ENCODE results near the gene COMTD1.

The COMTD1 gene

DNA sequence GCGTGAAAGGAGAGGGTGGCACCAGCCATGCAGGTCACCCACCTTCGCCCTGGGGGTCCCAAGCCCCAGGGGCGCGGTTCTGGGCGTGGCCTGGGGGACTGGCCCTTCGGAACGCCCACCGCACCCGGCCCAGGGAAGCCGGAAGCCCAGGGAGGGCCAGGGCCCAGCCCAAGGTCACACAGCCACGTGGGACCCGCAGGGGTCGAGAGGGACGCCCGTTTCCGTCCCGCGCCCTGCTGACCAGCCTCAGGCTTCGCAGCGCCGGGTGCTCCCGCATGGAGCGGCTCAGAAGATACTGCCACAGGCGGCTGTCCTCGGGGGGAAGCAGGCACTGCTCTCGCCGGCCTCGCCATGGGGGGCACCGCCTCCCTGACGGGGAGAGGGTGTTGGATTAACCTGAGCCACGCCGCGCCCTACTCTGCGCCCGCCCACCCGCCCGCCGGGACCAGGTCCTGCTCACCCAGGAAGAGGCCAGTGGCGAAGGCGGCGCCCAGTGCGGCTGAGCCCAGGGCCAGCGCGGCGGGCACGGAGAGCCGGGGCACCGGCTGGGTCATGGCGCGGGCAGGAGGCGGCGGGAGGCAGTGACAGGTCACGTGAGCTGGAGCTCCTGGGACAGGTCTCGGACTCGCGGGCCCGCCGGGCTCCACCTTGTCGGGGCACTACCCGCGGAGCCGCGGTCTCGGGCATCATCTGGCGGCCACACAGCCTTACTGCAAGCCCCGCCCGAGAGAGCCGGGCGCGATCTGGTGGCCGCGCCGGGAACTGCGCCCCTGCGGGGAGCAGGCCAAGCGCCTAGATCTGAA, at the start of gene COMTD1:
TSS of gene COMTD1 (minus strand) at position 583 of the 803 bp plus-strand sequence. CDS start at position 554, 29 bp downstream.
- DNase-seq (ENCODE audit: low read depth in 2 of 2): peak; percentile 89 to 92

DNA sequence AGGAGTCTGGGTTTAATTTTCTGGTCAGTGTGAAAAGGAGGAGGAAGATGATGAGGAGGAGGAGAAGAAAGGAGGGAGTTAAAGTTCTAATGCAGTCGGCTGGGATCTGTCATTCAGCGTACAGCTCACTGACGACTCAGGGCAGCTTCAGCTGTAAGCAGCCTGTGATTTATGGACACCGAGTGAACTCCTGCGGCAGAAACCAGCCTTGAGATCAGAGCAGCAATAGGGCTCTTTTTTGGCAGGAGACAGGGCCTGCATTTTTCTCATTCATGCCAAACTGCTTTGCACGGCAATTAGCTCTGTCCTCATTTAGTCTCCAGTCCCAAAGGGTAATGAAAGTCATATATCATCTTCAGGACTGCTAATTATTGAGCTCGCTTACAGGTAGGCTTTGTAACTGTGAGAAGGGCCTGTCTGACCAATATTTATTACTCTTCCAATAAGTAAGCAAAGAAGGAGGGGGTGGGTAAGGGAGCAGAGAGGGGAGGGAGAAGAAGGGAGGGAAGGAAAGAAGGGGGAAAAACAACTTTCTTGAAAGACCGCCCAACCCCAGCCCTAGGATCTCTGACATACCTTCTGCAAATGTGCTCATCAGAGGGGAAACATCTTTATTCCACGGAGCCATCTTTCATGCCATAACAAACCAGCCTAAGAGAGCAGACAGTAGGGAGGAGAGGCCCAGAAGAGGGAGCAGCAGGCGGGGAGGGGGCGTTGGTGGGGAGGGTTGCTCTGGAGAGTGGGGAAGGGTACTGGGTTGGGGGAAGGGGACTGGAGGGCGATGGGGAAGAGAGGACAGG, 48.1 kb upstream of the COMTD1 start:
- DNase-seq (ENCODE audit: low read depth in 2 of 2): no peak

DNA sequence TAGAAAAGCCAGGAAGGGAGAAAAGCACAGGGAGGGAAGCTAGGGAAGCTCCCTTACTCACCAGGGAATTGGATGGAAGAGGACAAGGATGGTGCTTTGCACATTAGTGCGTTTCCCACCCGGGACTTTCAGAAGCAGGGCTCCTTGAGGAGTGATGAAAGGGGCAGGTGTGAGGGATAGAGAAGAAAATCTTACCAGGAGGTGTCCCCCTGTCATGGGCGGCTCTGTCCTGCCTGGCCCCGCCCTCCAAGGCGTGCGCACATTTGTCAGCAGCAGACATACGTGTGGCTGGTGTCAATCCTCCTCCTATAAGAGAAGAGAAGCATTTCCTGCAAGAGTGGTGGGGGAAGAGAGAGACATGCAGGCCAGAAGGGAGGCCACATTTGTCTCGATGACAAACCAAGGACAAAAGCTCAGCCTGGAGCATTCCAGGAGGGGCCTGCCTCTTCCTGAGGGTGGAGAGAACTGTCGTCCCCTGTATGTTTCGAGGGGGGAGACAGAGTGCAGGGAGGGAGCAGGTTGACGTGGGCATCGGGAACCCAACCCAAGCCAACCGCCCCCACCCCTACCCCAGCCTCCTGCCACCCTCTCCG, 47.4 kb upstream of the COMTD1 start:
- no peak for DNase-seq (ENCODE audit: low read depth in 2 of 2)

DNA sequence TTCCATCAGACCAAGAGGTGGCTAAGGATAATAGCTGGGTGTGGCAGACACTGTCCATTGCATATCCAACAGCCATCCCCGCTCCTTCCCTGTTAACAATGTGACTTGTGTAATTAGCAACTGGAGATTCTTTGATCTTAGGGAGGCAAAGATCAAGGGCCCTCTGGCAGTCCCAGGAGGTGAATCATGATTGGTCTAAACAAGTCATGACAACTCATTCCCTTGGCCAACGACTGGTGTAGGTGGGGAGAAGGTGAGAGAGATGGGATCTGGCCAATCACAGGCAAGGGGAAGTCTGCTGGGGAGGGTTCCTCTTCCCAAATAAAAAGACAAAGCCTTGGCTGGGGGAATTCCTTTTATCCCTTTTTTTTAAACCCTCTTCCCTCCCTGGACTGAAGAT, 46.2 kb upstream of the COMTD1 start:
- no peak for DNase-seq (ENCODE audit: low read depth in 2 of 2)

DNA sequence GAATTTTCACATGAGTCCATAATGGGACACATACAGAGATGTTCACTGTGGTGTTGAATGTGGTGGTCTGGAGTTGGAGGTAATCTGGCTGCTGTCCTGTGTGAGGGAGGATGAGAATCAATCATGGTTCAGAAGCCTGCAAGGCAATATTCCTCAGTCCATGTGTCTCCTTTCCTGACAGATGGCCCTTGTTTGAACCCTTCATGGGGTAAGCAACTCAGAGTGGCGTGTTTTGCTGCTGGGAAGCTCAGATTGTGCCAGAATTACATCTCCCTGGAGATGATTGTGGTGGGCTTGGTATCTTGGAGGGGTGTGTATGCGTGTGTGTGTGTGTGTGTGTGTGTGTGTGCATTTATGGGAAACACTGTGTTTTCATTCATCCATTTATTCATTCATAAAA, 44.5 kb upstream of the COMTD1 start:
- DNase-seq (ENCODE audit: low read depth in 2 of 2): no peak

DNA sequence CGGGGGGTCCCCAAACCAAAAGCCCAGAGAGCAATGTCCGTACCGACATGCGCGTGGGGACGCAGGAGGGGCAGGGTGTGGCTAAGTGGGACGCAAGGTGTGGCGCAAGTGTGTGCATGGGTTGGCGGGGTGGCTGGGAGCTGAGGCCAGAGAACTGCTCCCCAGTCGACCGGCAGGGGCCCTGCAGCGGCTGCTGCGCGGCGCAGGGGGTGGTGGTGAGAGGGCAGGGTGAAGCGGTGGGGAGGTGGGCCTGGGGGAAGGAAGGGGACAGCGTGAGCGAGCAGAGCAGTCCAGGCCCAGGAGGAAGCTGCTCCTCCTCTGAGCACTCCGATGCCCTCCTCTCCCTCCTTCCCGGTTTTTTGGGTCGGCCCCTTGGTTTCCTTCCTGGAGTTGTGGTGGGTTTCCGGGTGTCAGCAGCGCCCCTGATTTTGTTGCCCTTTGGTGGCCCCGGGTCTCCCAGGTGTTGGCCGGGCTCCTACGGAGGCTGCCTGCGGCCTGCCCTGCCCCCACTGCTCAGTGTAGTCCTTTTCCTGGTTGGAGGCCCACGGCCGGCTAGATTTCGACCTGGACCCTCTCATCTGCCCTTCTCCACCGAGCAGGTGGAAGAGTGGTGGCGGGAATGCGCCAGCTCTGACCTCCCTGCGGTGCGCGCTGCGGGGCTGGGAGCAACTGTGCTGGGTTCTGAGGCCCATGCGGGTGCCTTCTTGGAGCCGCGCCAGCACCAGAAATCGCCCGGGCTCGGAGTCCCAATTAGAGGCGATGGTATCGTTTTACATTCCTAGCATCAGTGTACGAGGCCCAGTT, 40.5 kb upstream of the COMTD1 start:
- DNase-seq (ENCODE audit: low read depth in 2 of 2): no peak

DNA sequence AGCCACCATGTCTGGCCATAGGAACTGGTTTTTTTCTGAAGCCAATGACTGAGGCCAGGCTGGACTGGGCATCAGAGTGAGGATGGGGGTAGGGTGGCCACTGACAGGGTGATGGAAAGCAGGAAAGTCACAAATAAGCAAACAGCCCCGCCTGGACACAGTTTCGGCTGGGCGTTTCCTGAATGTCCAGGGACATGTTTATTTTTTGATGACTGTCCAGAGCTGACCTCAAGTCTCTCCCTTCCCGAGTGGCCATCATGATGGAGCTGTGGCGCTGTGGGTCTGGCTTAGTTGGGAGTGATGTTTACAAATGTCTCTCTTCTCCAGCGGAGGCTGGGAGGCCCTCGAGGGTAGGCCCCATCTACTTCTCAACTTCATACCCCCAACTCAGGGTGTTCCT, 37.1 kb upstream of the COMTD1 start:
- DNase-seq (ENCODE audit: low read depth in 2 of 2): no peak

DNA sequence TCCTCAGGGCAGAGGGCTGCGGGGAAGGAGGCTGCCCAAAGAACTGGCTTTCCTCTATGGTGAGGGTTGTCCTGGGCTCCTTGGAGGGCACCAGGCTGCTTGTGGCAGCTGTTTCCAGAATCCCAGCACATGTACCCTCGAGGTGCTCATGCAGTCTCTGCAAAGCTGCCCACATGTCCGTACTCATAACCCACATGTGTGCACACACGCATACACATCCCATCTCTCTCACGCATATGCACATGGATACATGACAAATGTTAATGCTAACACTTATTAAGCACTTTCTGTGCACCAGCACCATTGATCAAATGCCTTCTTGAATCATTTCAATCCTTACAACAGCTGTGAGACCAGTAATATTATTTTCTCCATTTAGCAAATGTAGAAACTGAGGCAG, 36.3 kb upstream of the COMTD1 start:
- no peak for DNase-seq (ENCODE audit: low read depth in 2 of 2)

DNA sequence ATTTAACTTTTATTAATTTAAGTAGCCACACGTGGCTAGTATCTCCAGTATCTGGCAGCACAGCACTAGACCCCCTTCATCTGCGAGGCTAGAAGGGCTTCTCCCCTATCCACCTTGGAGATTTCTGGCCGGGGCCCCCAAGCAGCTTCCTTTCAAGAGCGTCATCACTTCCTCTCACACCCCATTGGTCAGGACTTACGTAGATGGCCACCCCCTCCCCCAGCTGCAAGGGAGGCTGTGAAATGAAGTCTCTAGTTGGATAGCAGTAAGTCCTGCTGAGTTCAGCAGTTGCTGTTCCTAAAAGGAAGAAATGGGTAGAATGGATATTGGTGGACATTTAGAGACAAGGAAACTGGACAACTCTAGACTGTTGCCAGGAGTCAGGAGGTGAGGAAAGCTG, 33.8 kb upstream of the COMTD1 start:
- no peak for DNase-seq (ENCODE audit: low read depth in 2 of 2)

DNA sequence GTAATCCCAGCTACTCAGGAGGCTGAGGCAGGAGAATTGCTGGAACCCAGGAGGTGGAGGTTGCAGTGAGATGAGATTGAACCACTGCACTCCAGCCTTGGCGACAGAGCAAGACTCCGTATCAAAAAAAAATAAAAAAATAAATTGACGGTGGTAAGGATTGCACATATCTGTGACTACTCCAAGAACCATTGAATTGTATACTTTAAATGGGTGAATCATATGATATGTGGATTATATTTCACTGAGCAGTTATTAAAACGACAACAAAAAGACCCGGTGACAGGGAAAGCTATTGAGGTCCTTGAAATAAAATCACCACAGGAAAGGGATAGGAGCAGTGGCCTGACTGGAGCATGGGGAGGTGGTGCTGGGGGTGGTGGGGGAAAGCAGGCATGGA, 31.2 kb upstream of the COMTD1 start:
- DNase-seq (ENCODE audit: low read depth in 2 of 2): no peak

DNA sequence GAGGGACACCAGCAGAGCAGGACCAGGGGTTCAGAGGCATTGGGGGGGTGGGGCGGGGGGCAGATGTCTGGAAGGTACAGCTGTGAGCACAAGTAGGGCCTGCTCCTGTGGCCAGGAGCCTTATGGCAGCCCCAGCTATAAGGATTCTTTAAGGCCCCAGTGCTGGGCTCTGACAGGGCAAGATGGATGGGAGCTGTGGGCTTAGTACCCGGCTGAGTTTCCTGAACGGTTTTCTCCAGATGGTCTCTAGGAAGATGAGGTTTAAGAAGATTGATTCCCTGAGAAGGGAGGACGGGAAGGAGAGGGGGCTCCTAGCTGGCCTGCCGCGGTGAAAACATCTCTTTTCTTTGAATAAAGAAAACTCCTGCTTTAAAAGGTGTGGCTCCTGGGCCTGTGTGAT, 30.1 kb upstream of the COMTD1 start:
- no peak for DNase-seq (ENCODE audit: low read depth in 2 of 2)

DNA sequence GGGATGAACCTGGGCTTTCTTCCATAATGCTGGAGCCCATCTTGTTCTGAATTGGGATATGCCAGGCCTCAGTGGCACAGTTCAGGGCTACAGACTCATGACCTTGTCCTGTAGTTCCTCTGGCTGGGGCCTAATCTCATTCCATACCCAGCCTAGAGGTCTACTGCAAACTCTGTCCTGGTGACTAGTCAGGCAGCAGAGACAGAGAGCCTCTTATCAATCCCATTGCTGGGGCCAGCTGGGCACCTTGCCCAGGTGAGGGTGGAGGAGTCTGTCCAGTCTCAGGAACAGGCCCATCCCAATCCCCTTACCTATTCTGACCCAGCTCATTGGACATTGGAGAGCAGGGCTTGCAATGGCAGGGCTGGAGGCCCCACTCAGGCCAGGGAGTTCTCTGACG, 28.0 kb upstream of the COMTD1 start:
- DNase-seq (ENCODE audit: low read depth in 2 of 2): no peak

DNA sequence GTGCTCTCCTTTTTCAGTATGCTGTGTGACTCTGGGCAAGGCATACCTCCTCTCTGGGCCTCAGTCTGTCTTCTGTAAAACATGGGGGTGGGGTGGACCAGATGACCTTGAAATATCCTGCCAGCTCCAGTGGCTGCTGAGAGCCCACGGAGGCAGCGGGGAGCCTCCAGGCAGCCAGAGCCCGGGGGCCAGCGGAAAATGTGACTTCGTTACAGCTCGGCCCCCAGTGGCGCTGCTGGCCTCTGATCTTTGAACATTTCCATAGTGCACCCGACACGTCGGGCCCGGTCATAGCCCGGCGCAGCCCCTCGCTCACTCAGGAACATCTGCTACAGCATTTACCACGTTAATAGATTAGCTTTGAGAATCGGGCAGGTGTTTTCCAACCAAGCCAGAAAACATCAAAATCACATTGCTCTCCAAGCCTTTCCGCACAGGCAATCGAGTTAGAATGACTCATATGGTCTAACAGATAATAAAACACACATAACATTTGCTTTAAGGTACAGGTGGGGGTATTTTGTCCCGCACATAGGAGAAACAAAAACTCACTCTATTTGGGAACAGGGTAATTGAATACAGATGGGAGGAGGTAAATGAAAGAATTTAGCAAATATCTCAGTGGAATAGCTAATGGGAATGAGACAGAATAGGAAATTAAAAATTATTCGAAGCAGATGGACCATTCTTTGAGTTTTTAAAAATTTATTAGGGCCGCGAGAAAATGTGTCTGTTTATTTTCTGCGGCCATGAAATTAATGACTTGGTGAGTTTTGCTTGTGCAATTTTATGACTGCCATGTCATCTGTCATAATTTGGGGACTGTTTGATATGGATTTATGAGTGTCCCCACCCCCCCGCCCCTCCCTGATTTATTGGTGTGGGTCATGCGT, 26.3 kb upstream of the COMTD1 start:
- DNase-seq (ENCODE audit: low read depth in 2 of 2): no peak

DNA sequence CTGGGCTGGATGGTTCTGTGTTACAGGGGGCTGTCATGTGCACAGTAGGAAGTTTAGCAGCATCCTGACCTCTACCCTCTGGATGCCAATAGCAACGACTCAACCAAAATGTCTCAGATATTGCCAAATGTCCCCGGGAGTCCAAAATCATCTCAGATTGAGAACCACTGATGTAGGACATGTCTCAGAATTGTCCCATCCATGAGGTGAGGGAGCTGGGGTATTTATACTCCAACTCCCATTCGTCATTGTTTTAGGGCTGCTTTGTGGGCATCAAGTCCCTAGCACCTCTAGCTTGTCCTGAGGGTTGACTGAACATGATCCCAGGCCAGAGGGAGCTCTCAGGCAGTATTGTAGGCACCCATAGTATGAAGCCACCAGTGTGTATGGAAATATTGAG, 25.2 kb upstream of the COMTD1 start:
- DNase-seq (ENCODE audit: low read depth in 2 of 2): no peak

DNA sequence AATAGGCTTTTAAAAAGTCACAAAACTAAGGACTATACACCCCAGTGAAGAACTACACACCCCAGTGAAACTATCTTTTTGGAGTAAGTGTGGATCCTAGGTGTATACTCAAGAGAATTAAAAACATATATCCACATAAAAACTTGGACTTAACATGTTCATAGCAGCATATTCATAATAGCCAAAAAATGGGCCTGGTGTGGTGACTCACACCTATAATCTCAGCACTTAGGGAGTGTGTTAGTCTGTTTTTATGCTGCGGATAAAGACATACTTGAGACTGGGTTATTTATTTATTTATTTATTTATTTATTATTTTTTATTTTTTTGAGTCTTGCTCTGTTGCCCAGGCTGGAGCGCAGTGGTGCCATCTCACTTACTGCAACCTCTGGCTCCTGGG, 19.0 kb upstream of the COMTD1 start:
- no peak for DNase-seq (ENCODE audit: low read depth in 2 of 2)

DNA sequence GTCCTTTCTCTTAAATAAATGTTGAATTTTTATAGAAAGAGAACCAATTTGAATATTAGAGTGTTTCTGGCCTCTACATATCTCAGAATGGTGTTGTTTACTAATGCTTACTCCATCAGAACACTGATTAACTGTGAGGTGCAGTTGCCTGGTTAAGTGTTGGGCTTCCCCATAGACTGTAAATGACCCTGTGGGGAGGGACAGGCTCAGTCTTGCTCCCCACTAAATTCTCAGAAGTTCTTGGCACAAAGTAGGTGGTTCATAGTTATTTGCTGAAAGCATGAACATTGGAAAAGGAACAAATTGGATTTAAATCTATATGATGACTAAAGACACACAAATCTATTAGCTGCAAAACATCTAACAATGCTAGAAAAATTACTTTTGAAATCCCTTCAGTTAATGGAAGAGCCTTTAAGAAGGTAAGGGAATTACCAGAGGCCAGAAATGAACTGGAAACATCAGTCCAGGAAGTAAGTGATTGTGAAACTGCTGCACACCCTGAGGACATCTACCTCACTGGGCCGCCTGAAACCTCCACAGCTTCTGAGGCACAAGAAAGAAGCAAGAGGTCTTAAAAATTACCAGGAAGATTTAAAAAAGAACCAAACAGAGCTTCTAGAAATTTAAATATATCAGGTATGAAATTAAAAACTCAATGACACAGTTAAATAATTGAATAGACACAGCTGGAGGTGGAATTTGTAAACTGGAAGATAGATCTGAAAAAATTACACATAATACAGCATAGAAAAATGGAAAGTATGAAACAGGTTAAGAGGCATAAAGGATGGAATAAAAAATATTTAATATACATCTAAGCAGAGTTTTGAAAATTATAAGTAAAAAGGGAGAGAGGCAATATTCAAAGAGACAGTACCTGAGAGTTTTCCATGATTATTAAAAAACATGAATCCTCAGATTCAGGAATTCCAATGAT, 17.8 kb upstream of the COMTD1 start:
- DNase-seq (ENCODE audit: low read depth in 2 of 2): no peak

DNA sequence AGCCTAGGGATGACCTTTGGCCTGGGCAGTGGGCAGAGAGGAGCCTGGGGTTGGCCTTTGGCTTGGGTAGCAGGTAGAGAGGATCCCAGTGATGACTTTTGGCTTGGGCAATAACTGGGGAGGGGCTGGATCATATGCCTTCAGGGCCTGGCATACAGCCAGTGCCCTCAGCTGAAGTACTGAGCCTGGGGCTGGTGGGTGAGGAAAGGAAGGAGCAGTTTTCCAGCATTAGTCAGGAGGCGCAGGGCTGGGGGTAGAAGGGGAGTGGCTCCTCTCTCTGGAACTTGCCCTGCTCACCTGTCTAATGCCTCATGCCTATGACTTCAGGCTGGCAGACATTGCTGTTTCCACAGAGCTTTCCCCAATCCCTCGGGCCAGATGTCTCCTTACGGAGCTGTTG, 15.2 kb upstream of the COMTD1 start:
- no peak for DNase-seq (ENCODE audit: low read depth in 2 of 2)

DNA sequence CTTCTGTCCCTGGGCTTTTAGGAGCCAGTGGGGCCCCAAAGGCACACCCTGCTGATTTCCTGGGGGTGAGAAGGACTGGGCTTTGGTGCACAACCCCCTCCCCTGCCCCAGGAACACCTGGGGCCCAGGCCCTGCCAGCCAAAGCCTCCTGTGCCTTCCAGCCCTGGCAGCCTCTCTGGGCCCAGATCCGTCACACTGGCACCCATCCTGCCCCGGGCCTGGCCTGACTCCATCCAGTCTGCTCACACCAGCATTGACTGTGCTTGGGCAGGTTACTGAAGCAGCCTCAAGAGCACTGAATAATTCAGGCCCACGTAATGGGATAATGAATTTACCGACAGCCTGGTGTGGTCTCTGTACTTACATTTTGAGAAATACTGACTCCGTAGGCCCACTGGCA, 12.0 kb upstream of the COMTD1 start:
- DNase-seq (ENCODE audit: low read depth in 2 of 2): no peak

DNA sequence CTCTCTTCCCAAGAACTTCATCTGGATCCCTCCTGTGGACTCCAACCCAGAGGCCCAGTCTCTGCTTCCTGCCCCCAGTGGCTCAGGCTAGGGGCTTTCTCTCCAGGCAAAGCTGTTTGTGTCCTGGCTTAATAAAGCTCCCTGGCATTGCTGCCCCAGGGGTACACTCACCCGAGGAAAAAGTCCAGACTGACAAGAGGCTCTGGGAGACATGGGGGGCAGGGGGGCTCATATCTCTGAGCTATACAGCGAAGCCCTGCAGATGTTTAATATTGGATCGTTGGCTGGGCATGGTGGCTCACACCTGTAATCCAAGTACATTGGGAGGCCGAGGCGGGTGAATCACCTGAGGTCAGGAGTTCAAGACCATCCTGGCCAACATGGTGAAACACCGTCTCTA, 10.7 kb upstream of the COMTD1 start:
- no peak for DNase-seq (ENCODE audit: low read depth in 2 of 2)
